HUES48 (cell line): ENCODE data around the gene NOS3.
A peak's percentile ranks its signal among the peaks of the same experiment; 100 is the strongest.

Experiments used
- H3K27ac ChIP-seq: one replicate; pipeline ENCODE4 v1.7.0; 2013; ENCODE audit warnings: low read depth, low read length, inconsistent platforms
- H3K27me3 ChIP-seq: 2 replicates; pipeline ENCODE4 v1.6.1; 2013; ENCODE audit warnings: mild to moderate bottlenecking, low read length; ENCODE audit not compliant: control insufficient read depth, insufficient read depth
- H3K36me3 ChIP-seq: 2 replicates; pipeline ENCODE4 v1.6.1; 2013; ENCODE audit warnings: low read length; ENCODE audit not compliant: control insufficient read depth, insufficient read depth
- H3K4me1 ChIP-seq: 2 replicates; pipeline ENCODE4 v1.6.1; 2013; ENCODE audit warnings: mild to moderate bottlenecking, low read length; ENCODE audit not compliant: control insufficient read depth, insufficient read depth
- H3K4me3 ChIP-seq: 2 replicates; pipeline ENCODE4 v1.5.1; 2013; ENCODE audit warnings: mild to moderate bottlenecking, low read depth, low read length
- H3K9ac ChIP-seq: 2 replicates; pipeline ENCODE4 v1.6.1; 2013; ENCODE audit warnings: mild to moderate bottlenecking, low read depth, low read length, moderate library complexity
- H3K9me3 ChIP-seq: 2 replicates; pipeline ENCODE4 v1.6.1; 2013; ENCODE audit warnings: low read length; ENCODE audit not compliant: control insufficient read depth, insufficient read depth

NOS3 gene

GRCh38 chr7:151014950-151015349, 24.1 kb downstream of the NOS3 start:
- Histone ChIP-seq H3K36me3 (no peaks in the 10 kb centered on the region), H3K4me1 (peaks cover 23% of the 10 kb centered on the region; the same call in 1 of the 2 replicates), H3K4me3 (no peak overlapping the region), H3K27ac (no peak overlapping the region), H3K27me3 (peaks cover 50% of the 10 kb centered on the region), H3K9ac (no peak overlapping the region), H3K9me3 (no peaks in the 10 kb centered on the region)

DNA sequence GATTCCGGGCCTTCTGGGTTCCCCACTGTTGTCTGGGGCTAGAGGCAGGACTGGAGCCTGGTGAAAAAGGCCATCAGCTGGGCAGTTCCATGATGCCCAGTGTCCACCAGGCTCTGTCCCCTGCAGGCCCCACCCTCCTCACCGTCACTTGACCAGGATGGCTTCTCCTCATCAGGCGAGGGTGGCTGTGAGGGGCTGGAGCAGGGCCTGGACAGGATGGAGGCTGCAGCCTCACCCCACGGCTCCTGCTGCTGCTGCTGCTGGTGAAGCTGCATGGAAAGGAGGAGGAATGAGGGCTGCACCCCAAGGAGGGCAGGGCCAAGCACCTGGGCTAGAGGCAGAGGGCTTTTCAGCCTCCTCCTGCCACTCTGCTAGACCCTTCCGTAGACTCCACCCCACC, 25.1 kb downstream of the NOS3 start:
- H3K9me3 ChIP-seq, result no peaks in the 10 kb centered on the region
- peaks cover 15% of the 10 kb centered on the region; the same call in 1 of the 2 replicates for H3K4me1 ChIP-seq
- H3K27ac ChIP-seq, result no peak overlapping the region
- no peak overlapping the region for H3K4me3 ChIP-seq
- H3K36me3 ChIP-seq, result no peaks in the 10 kb centered on the region
- H3K27me3 ChIP-seq, result peaks cover 60% of the 10 kb centered on the region
- H3K9ac ChIP-seq, result no peak overlapping the region

GRCh38 chr7:151016505-151016904, 25.7 kb downstream of the NOS3 start:
- Histone ChIP-seq H3K27me3 (peaks cover 63% of the 10 kb centered on the region), H3K27ac (no peak overlapping the region), H3K9me3 (no peaks in the 10 kb centered on the region), H3K4me1 (peaks cover 15% of the 10 kb centered on the region; the same call in 1 of the 2 replicates), H3K4me3 (no peak overlapping the region), H3K36me3 (no peaks in the 10 kb centered on the region), H3K9ac (no peak overlapping the region)

GRCh38 chr7:151016942-151017341, 26.1 kb downstream of the NOS3 start:
- no peaks in the 10 kb centered on the region for H3K9me3 ChIP-seq
- no peak overlapping the region for H3K9ac ChIP-seq
- H3K4me1 ChIP-seq, result peaks cover 15% of the 10 kb centered on the region; the same call in 1 of the 2 replicates
- H3K27ac ChIP-seq, result no peak overlapping the region
- peaks cover 61% of the 10 kb centered on the region for H3K27me3 ChIP-seq
- no peak overlapping the region for H3K4me3 ChIP-seq
- H3K36me3 ChIP-seq, result no peaks in the 10 kb centered on the region

DNA sequence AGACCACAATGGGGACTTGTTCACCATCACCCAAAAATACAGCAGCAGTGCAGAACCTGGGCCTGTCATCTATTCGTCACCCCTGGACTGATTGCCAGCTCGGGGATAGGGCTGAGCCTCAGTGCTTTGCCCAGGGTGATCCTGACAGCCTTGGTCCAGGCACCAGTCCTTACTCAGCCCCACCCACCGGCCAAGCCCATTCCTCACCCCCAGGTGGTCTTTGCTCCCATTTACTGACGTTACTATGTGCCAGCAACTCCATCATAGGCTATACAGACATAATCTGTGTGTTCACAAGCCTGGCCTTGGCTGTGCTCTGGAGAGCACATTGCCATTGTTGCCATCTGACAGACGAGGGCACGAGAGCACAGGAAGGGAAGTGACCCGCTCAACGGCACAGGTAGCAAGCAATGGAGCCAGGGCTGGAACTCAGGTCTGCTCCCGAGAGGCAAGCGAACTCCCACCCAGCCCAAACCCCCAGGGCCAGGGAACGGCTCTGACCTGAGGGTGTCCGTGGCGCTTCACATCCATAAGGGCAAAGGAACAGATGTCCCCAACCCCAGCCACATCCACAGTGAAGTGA, 26.6 kb downstream of the NOS3 start:
- no peak overlapping the region for H3K9ac ChIP-seq
- peaks cover 56% of the 10 kb centered on the region for H3K27me3 ChIP-seq
- peaks cover 13% of the 10 kb centered on the region; the same call in 1 of the 2 replicates for H3K4me1 ChIP-seq
- H3K9me3 ChIP-seq, result no peaks in the 10 kb centered on the region
- H3K36me3 ChIP-seq, result no peaks in the 10 kb centered on the region
- no peak overlapping the region for H3K4me3 ChIP-seq
- no peak overlapping the region for H3K27ac ChIP-seq

- no peaks in the 10 kb centered on the region for H3K36me3 ChIP-seq
- peaks cover 10% of the 10 kb centered on the region; the same call in 1 of the 2 replicates for H3K4me1 ChIP-seq
- H3K9me3 ChIP-seq, result no peaks in the 10 kb centered on the region
- peak overlapping the region; percentile 47; the same call in 1 of the 2 replicates for H3K4me3 ChIP-seq
- H3K27me3 ChIP-seq, result peaks cover 53% of the 10 kb centered on the region
- H3K27ac ChIP-seq, result no peak overlapping the region
- H3K9ac ChIP-seq, result no peak overlapping the region
Measured at GRCh38 chr7:151017953-151018420, 27.2 kb downstream of the NOS3 start.

DNA sequence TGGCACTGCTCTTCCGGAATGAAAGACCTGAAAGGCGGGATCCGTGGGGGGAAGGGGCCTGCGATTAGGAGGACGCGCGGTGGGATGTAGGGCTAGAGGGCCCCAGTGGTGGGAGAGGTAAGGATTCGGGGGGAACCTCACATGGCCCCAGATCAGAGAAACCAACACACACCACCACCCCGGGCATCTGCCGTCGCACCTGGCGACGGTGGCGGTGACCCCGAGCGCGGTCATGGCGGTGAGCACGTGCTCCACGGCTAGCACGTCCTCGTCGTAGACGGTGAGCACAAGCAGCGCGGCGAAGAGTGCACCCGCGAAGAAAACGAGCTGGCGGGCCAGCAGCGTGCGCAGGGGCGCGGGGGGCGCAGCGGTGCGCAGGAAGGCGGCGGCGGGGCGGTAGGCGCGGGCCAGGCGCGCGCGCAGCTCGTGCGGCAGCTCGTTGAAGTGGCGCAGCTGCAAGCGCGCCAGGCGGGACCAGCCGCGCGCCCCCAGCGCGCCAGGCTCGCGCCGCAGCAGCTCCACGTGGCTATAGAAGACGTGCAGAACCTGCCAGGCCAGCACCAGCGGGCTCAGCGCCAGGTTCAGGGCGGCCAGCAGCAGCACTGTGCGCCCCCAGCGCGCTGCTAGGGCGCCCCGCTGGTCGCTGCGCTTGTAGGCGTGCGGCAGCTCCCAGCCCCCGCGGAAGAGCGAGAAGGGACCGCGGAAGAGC, 27.8 kb downstream of the NOS3 start:
- no peaks in the 10 kb centered on the region for H3K36me3 ChIP-seq
- peaks cover 50% of the 10 kb centered on the region for H3K27me3 ChIP-seq
- peak overlapping the region; percentile 31; the same call in 1 of the 2 replicates for H3K4me3 ChIP-seq
- H3K9ac ChIP-seq, result no peak overlapping the region
- H3K4me1 ChIP-seq, result peaks cover 10% of the 10 kb centered on the region; the same call in 1 of the 2 replicates
- H3K9me3 ChIP-seq, result no peaks in the 10 kb centered on the region
- no peak overlapping the region for H3K27ac ChIP-seq

- Histone ChIP-seq H3K27me3 (peaks cover 50% of the 10 kb centered on the region), H3K4me3 (peak overlapping the region; percentile 31; the same call in 1 of the 2 replicates), H3K9me3 (no peaks in the 10 kb centered on the region), H3K36me3 (no peaks in the 10 kb centered on the region), H3K4me1 (peaks cover 8% of the 10 kb centered on the region; the same call in 1 of the 2 replicates), H3K27ac (no peak overlapping the region), H3K9ac (no peak overlapping the region)
Measured at GRCh38 chr7:151019130-151019447, 28.3 kb downstream of the NOS3 start.

- Histone ChIP-seq H3K27me3 (peaks cover 50% of the 10 kb centered on the region), H3K9ac (no peak overlapping the region), H3K4me1 (peaks cover 5% of the 10 kb centered on the region; the same call in 1 of the 2 replicates), H3K9me3 (no peaks in the 10 kb centered on the region), H3K27ac (no peak overlapping the region), H3K36me3 (no peaks in the 10 kb centered on the region), H3K4me3 (no peak overlapping the region)
Measured at GRCh38 chr7:151020231-151020630, 29.4 kb downstream of the NOS3 start.

DNA sequence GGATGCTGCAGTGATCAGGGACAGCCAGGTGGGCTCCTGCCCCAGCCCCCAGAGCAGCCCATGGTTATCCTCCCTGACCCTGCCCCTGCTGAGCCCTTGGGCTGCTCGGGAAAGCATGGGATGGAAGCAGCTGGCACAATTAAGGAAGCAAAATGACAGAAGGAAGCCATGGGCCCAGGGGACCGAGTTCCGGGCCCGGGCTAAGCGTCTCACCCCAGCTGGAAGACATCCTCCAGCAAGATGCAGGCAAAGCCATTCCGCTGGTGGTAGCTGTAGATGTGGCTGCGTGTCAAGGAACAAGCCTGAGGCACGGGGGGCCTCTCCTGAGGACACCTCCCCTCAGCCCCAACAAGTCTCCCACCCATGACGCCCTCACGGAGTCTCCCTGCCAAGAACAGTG, 32.4 kb downstream of the NOS3 start:
- H3K9ac ChIP-seq, result no peak overlapping the region
- H3K4me1 ChIP-seq, result peaks cover 11% of the 10 kb centered on the region
- no peaks in the 10 kb centered on the region for H3K9me3 ChIP-seq
- H3K27me3 ChIP-seq, result peaks cover 31% of the 10 kb centered on the region
- no peak overlapping the region for H3K4me3 ChIP-seq
- H3K27ac ChIP-seq, result no peak overlapping the region
- no peaks in the 10 kb centered on the region for H3K36me3 ChIP-seq

GRCh38 chr7:151024435-151025056, 33.7 kb downstream of the NOS3 start, which contains the start of gene ATG9B:
Gene ATG9B (minus strand): TSS chr7:151024494. CDS start chr7:151024423, 71 bp downstream.
- Histone ChIP-seq H3K4me3 (no peak within 1 kb of the TSS), H3K27ac (no peak within 1 kb of the TSS), H3K27me3 (peaks cover 18% of the 10 kb centered on the region), H3K4me1 (peaks cover 6% of the 10 kb centered on the region), H3K9me3 (no peaks in the 10 kb centered on the region), H3K36me3 (no peaks in the 10 kb centered on the region), H3K9ac (no peak within 1 kb of the TSS)
